ENCODE measurements around the gene SLC7A5.

Gene SLC7A5

GRCh38 chr16:87845213-87845612 is 24.1 kb downstream of the SLC7A5 start:
- DNase-seq = no peak

GRCh38 chr16:87844809-87845208 is 24.5 kb downstream of the SLC7A5 start:
- DNase-seq = no peak

- DNase-seq = no peak
These were observed 25.1 kb downstream of the SLC7A5 start for GRCh38 chr16:87844120-87844733.

- no peak for DNase-seq
These were observed 25.6 kb downstream of the SLC7A5 start for GRCh38 chr16:87843678-87844105.

GRCh38 chr16:87842209-87842869 is 27.0 kb downstream of the SLC7A5 start:
- DNase-seq = no peak

- no peak for DNase-seq
These were observed 27.7 kb downstream of the SLC7A5 start for GRCh38 chr16:87841340-87842208.

GRCh38 chr16:87840271-87840978 is 28.9 kb downstream of the SLC7A5 start:
- no peak for DNase-seq

GRCh38 chr16:87839542-87840270 is 29.6 kb downstream of the SLC7A5 start:
- no peak for DNase-seq

GRCh38 chr16:87838643-87839541 is 30.4 kb downstream of the SLC7A5 start:
- no peak for DNase-seq

- no peak for DNase-seq
These were observed 31.5 kb downstream of the SLC7A5 start for GRCh38 chr16:87837627-87838289.

GRCh38 chr16:87836844-87837581 is 32.3 kb downstream of the SLC7A5 start:
- no peak for DNase-seq

GRCh38 chr16:87836346-87836843 is 32.9 kb downstream of the SLC7A5 start:
- DNase-seq = no peak

- DNase-seq = no peak
These were observed 33.4 kb downstream of the SLC7A5 start for GRCh38 chr16:87835882-87836331.

GRCh38 chr16:87834668-87835473 is 34.4 kb downstream of the SLC7A5 start:
- DNase-seq = no peak

- DNase-seq = no peak
These were observed 35.2 kb downstream of the SLC7A5 start for GRCh38 chr16:87834005-87834667.

- DNase-seq = no peak
These were observed 35.8 kb downstream of the SLC7A5 start for GRCh38 chr16:87833548-87833947.

- no peak for DNase-seq
These were observed 36.4 kb downstream of the SLC7A5 start for GRCh38 chr16:87832741-87833502.
